ENCODE measurements around the gene TFIP11. TPM values are rescaled to one million over a fixed set of nuclear protein-coding genes. Genes with fewer than 3 reads are reported as not detected.

TFIP11 gene
- total RNA-seq, 2 donors from 2014 or later, result 28.4 to 28.9 TPM

GRCh38 chr22:26499188-26499703 lies 13.0 kb downstream of the TFIP11 start:
- no peak overlapping the region for H3K4me3 ChIP-seq (ENCODE audit: low read length)
- H3K36me3 Mint-ChIP-seq (ENCODE audit: low read depth), result peaks cover 81% of the 10 kb centered on the region
- no peaks in the 10 kb centered on the region for H3K27me3 Mint-ChIP-seq (ENCODE audit: insufficient read depth)
- H3K4me1 ChIP-seq (ENCODE audit: control insufficient read depth, insufficient read depth, low read length), result peaks cover 9% of the 10 kb centered on the region
- WGBS, 2 experiments (ENCODE audit: insufficient coverage in 1 of 2, insufficient read length in 1 of 2), result 94 to 95% methylated on average over 20 to 25 of the region's 25 CpGs
- H3K36me3 ChIP-seq (ENCODE audit: control insufficient read depth, insufficient read depth, low read length), result peaks cover 75% of the 10 kb centered on the region
- H3K9ac ChIP-seq (ENCODE audit: extremely low read depth, low read length, poor library complexity, severe bottlenecking), result no peak overlapping the region
- H3K9me3 ChIP-seq (ENCODE audit: control insufficient read depth, low read length), result no peaks in the 10 kb centered on the region
- no peak overlapping the region for H3K4me3 Mint-ChIP-seq
- no peak for DNase-seq
- H3K27ac Mint-ChIP-seq, result peak overlapping the region; percentile 26
- no peak for TF ChIP-seq CTCF (conservative IDR thresholded peaks at IDR 0.05)
- H3K27ac ChIP-seq (ENCODE audit: low read depth, low read length), result no peak overlapping the region
- H3K4me1 Mint-ChIP-seq, result peaks cover 9% of the 10 kb centered on the region
- H3K27me3 ChIP-seq (ENCODE audit: control insufficient read depth, insufficient read depth, low read length, poor library complexity, severe bottlenecking), result no peaks in the 10 kb centered on the region
- H3K9me3 Mint-ChIP-seq, result no peaks in the 10 kb centered on the region

- Mint-ChIP-seq H3K36me3 (ENCODE audit: low read depth) (peaks cover 79% of the 10 kb centered on the region), H3K9me3 (no peaks in the 10 kb centered on the region), H3K4me1 (peaks cover 3% of the 10 kb centered on the region), H3K27ac (no peak overlapping the region), H3K4me3 (no peak overlapping the region), H3K27me3 (ENCODE audit: insufficient read depth) (no peaks in the 10 kb centered on the region)
- Histone ChIP-seq H3K9ac (ENCODE audit: extremely low read depth, low read length, poor library complexity, severe bottlenecking) (no peak overlapping the region), H3K27me3 (ENCODE audit: control insufficient read depth, insufficient read depth, low read length, poor library complexity, severe bottlenecking) (no peaks in the 10 kb centered on the region), H3K27ac (ENCODE audit: low read depth, low read length) (no peak overlapping the region), H3K9me3 (ENCODE audit: control insufficient read depth, low read length) (no peaks in the 10 kb centered on the region), H3K36me3 (ENCODE audit: control insufficient read depth, insufficient read depth, low read length) (peaks cover 75% of the 10 kb centered on the region), H3K4me1 (ENCODE audit: control insufficient read depth, insufficient read depth, low read length) (peaks cover 9% of the 10 kb centered on the region), H3K4me3 (ENCODE audit: low read length) (no peak overlapping the region)
- DNase-seq, result no peak
- WGBS, 2 experiments (ENCODE audit: insufficient coverage in 1 of 2, insufficient read length in 1 of 2), result 90% methylated on average over 4 of the region's 4 CpGs; no CpG with 5 or more reads in 1 of the 2 experiments
- no peak for TF ChIP-seq CTCF (conservative IDR thresholded peaks at IDR 0.05)
These were observed 15.8 kb downstream of the TFIP11 start for GRCh38 chr22:26496456-26496855.

- H3K9me3 Mint-ChIP-seq, result no peaks in the 10 kb centered on the region
- H3K27ac ChIP-seq (ENCODE audit: low read depth, low read length), result no peak overlapping the region
- H3K27me3 Mint-ChIP-seq (ENCODE audit: insufficient read depth), result no peaks in the 10 kb centered on the region
- no peak overlapping the region for H3K4me3 Mint-ChIP-seq
- TF ChIP-seq CTCF (conservative IDR thresholded peaks at IDR 0.05), result no peak
- peaks cover 9% of the 10 kb centered on the region for H3K4me1 ChIP-seq (ENCODE audit: control insufficient read depth, insufficient read depth, low read length)
- no peaks in the 10 kb centered on the region for H3K27me3 ChIP-seq (ENCODE audit: control insufficient read depth, insufficient read depth, low read length, poor library complexity, severe bottlenecking)
- H3K36me3 Mint-ChIP-seq (ENCODE audit: low read depth), result peaks cover 76% of the 10 kb centered on the region
- DNase-seq, result no peak
- H3K9ac ChIP-seq (ENCODE audit: extremely low read depth, low read length, poor library complexity, severe bottlenecking), result no peak overlapping the region
- H3K36me3 ChIP-seq (ENCODE audit: control insufficient read depth, insufficient read depth, low read length), result peaks cover 84% of the 10 kb centered on the region
- H3K27ac Mint-ChIP-seq, result no peak overlapping the region
- H3K4me1 Mint-ChIP-seq, result peaks cover 3% of the 10 kb centered on the region
- no peaks in the 10 kb centered on the region for H3K9me3 ChIP-seq (ENCODE audit: control insufficient read depth, low read length)
- no peak overlapping the region for H3K4me3 ChIP-seq (ENCODE audit: low read length)
These were observed 17.8 kb downstream of the TFIP11 start for GRCh38 chr22:26494506-26494905.

All from endodermal cell (in vitro differentiated cells).